Glutamatergic neuron (in vitro differentiated cells): ENCODE results near the gene IDI2. TPM values are rescaled to one million over a fixed set of nuclear protein-coding genes. Genes with fewer than 3 reads are reported as not detected.

Source experiments
- DNase-seq: peaks from one replicate; pipeline ENCODE4 v3.0.0; 2022
- H3K27ac Mint-ChIP-seq: one replicate; pipeline ENCODE4 v1.8.0; 2020; ENCODE audit warnings: mild to moderate bottlenecking, mixed read lengths, inconsistent platforms; ENCODE audit not compliant: unreplicated experiment
- H3K27me3 Mint-ChIP-seq: one replicate; pipeline ENCODE4 v1.8.0; 2020; ENCODE audit warnings: mild to moderate bottlenecking, moderate library complexity, mixed read lengths, inconsistent platforms; ENCODE audit not compliant: unreplicated experiment
- H3K36me3 Mint-ChIP-seq: one replicate; pipeline ENCODE4 v1.8.0; 2020; ENCODE audit warnings: mild to moderate bottlenecking, mixed read lengths, inconsistent platforms; ENCODE audit not compliant: unreplicated experiment
- H3K4me1 Mint-ChIP-seq: one replicate; pipeline ENCODE4 v1.8.0; 2020; ENCODE audit warnings: mild to moderate bottlenecking, low read depth, mixed read lengths, inconsistent platforms; ENCODE audit not compliant: unreplicated experiment
- H3K4me3 Mint-ChIP-seq: one replicate; pipeline ENCODE4 v1.8.0; 2020; ENCODE audit warnings: mild to moderate bottlenecking, mixed read lengths, inconsistent platforms; ENCODE audit not compliant: unreplicated experiment
- H3K9me3 Mint-ChIP-seq: one replicate; pipeline ENCODE4 v1.8.0; 2020; ENCODE audit warnings: mild to moderate bottlenecking, moderate library complexity, mixed read lengths, inconsistent platforms; ENCODE audit not compliant: unreplicated experiment
- CTCF ChIP-seq: fragments of 200-600 bp; sonication (generic); IDR thresholded peaks from one replicate; pipeline ENCODE4 v1.5.0; 2021; ENCODE audit not compliant: partially characterized antibody, unreplicated experiment
- total RNA-seq: library from RNA; stranded (reverse); fragmentation: NEBNext Ultra II Directional; extraction: Animal tissue kit (Norgen Biotek cat#: 25700); gene quantifications from one replicate; pipeline ENCODE4 v1.2.1, GENCODE V29; 2021; ENCODE audit not compliant: unreplicated experiment

Gene IDI2
- total RNA-seq, 1 donor from 2014 or later = not detected

DNA sequence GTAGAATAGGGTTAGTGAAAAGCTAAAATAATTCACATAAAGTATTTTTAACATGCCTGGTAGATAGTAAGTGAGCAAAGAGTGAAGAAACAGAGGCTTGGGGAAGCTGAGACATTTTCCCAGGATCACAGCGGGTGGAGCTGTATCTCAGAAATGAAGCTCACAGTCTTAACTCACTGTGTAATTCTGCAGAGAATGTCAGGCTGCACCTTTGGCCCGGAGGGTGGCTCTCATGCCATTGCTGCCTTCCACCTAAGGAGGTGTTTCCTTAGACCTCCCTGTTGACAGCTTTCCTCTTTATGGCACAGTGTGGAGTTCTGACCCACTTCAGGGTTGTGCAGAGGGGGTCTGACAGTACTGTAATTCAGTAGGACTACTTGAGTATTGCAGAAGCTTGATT, 40.3 kb downstream of the IDI2 start:
- DNase-seq = no peak
- H3K36me3 Mint-ChIP-seq = peaks cover 9% of the 10 kb centered on the region
- no peak overlapping the region for H3K4me3 Mint-ChIP-seq
- TF ChIP-seq CTCF = no peak
- H3K27me3 Mint-ChIP-seq = peaks cover 11% of the 10 kb centered on the region
- H3K4me1 Mint-ChIP-seq = peaks cover 1% of the 10 kb centered on the region
- H3K9me3 Mint-ChIP-seq = peaks cover 10% of the 10 kb centered on the region
- no peak overlapping the region for H3K27ac Mint-ChIP-seq

- TF ChIP-seq CTCF = no peak
- Mint-ChIP-seq H3K36me3 (peaks cover 13% of the 10 kb centered on the region), H3K27ac (no peak overlapping the region)
Observed at GRCh38 chr10:983971-984655, 41.5 kb downstream of the IDI2 start.

DNA sequence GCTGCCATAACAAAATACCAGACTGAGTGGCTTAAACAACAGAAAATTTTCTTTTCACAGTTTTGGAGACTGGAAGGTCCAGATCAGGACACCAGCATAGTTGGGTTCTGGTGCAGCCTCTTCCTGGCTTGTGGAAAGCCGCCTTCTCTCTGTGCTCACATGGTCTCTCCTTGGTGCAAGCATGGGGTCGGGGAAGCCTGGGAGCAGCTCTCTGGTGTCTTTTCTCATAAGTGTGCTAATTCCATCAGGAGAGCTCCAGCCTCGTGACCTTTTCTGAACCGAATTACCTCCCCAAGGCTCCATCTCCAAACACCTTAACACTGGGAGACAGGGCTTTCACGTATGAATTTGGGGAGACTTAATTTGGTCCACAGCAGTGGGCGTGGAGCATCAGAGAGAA, 42.3 kb downstream of the IDI2 start:
- Mint-ChIP-seq H3K9me3 (peaks cover 13% of the 10 kb centered on the region), H3K27me3 (peaks cover 8% of the 10 kb centered on the region), H3K36me3 (peaks cover 19% of the 10 kb centered on the region), H3K4me1 (no peaks in the 10 kb centered on the region), H3K4me3 (no peak overlapping the region), H3K27ac (no peak overlapping the region)
- no peak for DNase-seq
- TF ChIP-seq CTCF = no peak

More at GRCh38 chr10:983971-984655, 41.5 kb downstream of the IDI2 start:
- H3K4me3 Mint-ChIP-seq = no peak overlapping the region
- H3K27me3 Mint-ChIP-seq = peaks cover 10% of the 10 kb centered on the region
- no peak for DNase-seq
- H3K9me3 Mint-ChIP-seq = peaks cover 9% of the 10 kb centered on the region
- peaks cover 1% of the 10 kb centered on the region for H3K4me1 Mint-ChIP-seq

DNA sequence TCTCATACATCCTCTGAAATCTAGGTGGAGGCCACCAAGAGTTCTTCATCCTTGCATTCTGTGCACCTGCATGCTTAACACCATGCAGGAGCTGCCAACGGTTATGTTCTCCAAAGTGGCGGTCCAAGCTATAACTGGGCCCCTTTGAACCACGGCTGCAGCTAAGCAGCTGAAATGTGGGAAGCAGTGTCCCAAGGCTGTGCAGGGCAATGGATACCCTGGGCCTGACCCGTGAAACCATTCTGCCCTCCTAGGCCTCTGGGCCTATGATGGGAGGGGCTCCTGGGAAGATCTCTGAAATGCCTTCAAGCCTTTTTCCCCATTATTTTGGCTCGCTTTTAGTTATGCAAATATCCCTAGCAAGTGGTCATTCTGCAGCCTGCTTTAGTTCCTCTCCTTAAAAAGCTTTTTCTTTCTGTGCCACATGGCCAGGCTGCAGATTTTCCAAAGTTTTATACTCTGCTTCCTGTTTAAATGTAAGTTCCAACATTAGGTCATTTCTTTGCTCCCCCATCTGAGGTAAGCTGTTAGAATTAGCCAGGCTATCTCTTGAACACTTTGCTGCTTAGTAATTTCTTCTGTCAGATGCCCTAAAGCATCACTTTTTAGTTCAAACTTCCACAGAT, 45.1 kb downstream of the IDI2 start:
- DNase-seq = no peak
- Mint-ChIP-seq H3K9me3 (peaks cover 13% of the 10 kb centered on the region), H3K36me3 (peaks cover 26% of the 10 kb centered on the region)

More for the DNA sequence above, 45.1 kb downstream of the IDI2 start:
- Mint-ChIP-seq H3K4me3 (no peak overlapping the region), H3K27me3 (peaks cover 6% of the 10 kb centered on the region), H3K4me1 (no peaks in the 10 kb centered on the region), H3K27ac (no peak overlapping the region)
- TF ChIP-seq CTCF = no peak
